Hematopoietic multipotent progenitor cell treated with erythropoietin and hydrocortisone succinate and interleukin-3 and kit ligand, for 8 days (in vitro differentiated cells): ENCODE measurements around the gene GALNT18.

Experiments used
- DNase-seq: peaks from one replicate; pipeline ENCODE4 v3.0.0-alpha.2; 2015

GALNT18 gene

DNA sequence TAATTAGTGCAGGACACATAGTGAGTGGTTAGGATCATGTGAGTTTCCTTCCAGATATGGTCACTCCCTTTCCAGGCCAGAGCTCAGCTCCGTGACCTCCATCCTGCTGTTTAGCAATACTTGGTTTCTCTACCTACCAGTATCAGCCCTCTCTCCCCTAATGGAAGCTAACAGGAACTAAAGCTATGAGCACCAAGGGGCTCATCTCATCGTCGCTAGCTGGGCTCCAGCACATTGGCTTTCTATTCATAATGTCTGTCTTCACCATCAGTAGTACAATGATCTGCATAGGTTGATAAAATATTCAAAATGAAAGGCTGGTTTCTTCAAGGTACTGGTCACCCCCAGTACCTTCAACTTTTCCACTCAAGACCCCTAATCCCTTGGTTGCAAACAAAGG, 2.4 kb upstream of the GALNT18 start:
- DNase-seq: no peak

DNA sequence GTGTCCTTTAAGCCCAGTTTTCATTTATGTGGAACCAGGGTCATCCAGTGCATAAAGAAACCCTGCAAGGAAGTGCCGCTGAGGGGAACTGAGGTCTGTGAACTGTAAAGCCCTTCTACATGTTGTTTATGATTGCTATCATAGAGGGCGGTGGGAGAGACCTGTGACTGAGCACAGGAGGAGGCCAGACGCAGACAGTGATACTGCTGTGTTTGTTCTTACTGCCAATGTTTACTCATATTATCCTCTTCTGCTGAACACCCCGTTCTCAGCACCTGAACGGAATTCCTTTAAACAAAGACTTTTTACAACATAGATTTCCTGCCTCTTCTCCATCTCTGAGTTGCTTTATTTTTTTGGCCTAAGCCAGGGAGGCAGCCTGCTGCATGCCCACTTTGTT, 967 bp upstream of the GALNT18 start:
- DNase-seq: no peak

DNA sequence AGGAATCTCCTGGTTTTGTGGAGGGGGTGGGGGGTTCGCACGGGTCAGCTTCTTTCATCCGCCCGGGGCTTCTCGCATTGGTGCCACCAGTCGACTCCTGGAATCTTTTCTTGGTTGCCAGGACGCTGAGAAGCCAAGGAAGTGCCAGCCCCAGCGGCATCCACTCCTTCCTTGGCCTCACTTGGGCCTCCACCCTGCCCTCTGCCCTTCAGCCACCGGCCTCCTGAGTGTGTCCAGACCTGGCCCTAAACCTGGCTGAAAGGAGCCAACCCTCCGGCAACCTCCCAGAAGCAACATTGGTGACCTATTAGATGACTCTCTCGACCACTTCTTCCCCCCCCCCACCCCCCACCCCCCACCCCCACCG, 518 bp upstream of the GALNT18 start:
- no peak for DNase-seq

DNA sequence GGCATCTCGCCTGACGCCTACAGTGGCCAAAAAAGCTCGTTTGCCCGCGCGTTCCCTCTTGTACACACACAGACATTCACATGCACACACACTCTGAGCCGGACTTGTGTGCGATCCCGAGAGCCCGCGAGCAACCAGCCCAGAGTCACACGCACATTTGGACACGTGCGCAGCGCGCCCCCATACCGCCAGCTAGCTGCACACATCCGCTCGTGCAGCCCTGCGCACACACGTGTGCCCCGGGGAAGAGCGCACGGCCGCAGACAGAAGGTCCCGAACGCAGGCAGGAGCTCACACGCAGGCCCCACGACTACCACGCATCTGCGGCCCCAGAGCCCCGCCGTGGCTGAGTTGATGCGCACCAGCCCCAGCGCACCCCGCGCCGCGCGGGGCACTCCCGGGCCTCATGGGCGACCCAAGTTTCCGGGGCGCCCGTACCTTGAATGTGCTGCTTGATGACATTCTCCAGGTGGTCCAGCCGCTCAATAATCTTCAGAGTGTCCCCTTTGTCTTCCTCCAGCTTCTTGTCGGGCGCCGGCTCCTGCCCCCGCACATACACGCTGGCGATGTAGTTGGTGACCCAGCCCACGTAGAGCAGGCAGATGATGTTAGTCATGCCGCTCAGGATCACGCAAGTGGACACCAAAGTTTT, 758 bp downstream of the GALNT18 start:
- DNase-seq: peak; percentile 6

DNA sequence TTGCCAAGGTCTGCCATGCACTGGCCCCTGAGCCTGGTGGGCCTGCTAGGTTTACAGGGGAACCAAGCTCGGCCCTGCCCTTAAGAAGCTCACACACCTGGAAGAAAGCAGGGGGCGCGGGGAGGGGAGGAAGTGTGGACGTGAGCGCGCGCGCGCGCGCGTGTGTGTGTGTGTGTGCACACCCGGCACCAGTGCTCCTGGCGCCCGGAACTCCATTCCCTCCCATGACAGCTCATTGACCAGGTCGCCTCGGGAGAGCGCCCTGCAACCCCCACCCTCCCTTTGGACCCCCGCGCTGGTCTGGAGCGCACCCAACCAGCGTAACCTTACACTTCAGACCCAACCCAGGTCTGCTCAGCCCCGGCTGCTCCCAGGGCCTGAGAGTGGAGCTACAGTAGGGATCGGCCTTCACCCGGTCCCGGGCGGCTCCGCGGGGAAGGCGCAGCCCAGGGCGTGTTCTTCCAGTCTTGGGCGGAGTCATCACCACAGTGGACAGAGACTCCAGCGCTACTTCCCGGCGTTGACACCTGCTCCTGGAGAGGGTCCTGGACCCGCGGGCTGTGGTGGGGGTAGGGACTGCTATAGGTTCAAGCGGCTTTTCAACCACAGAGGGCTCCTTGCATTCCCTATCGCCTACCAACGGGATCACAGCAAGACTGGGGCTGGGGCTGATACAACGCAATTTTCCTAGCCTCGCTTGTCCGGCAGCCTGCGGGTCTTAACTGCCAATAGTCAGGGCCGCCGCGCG, 1.5 kb downstream of the GALNT18 start:
- no peak for DNase-seq

DNA sequence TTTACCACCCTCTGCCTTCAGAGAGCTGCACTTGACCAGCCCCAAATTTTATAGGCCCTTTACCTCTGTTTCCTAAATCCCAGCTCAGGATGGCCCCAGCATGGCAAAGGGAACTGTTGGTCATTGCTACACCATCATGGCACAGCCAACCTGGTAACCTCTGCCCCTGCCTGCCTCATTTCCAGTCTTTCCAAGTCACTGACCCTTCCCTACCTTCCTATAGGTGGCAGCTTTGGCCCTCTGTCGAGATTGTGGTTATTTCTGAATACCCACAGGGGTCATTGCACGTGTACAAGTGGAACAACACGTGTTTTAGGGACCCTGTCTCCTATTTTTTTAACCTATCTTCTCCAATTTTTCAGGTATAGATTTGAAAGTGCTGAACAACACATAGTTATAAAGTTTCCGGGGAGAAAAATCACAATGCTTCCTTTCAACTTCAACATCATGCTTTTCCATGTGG, 2.8 kb downstream of the GALNT18 start:
- no peak for DNase-seq

DNA sequence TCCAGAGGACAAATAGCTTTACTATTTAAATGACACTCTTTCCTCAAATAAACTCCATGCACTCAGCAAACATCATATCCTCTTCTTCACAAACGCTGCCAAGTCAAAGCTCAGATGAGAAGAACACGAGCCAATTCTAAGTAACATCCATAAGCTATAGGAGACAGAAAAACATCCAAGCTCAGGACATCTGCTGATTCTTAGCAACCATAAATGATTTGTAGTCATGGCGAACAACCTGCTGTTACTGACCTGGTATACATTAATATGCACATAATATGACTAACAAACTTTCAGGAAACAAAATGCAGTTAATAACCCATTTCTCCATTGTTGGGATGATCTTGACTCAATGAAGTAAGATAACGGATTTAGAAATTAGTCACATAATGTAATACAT, 6.7 kb downstream of the GALNT18 start:
- DNase-seq: no peak

DNA sequence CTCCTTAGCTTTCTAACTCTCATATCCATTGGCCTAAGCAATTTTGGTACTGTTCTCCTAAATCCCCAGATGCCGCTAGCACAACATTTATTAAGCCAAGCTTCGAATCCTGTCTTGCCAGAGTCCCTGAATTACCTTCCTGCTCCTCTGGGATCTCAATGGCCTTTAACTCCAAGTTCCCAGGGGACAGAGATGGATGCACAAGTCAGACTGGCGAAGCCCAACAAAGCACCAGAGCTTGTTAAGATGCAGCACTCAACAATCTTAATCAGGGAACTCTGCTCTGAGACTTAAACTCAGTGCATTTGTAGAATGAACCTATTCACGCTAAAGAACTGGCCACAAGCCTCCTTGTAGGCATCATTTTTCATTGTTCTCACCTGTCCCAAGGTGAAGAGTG, 9.4 kb downstream of the GALNT18 start:
- DNase-seq: no peak

DNA sequence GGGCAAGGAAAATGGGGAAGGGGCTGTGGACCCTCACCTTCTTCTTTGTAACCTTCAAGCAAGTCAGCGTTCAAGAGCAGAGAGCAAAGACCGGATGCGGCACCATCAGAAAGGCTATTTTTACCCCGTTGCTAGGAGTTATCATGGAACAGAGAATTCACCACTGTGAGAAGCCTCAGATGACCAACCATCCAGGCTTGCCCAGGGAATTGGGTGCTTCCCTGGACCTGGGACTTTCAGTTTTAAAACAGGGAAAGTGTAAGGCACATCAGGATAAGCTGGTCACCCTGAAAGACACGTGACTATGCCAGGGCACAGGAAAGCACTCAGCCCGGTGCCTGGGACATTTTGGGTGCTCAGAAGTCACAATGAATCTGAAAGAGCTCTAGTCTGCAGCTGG, 10.4 kb downstream of the GALNT18 start:
- no peak for DNase-seq

DNA sequence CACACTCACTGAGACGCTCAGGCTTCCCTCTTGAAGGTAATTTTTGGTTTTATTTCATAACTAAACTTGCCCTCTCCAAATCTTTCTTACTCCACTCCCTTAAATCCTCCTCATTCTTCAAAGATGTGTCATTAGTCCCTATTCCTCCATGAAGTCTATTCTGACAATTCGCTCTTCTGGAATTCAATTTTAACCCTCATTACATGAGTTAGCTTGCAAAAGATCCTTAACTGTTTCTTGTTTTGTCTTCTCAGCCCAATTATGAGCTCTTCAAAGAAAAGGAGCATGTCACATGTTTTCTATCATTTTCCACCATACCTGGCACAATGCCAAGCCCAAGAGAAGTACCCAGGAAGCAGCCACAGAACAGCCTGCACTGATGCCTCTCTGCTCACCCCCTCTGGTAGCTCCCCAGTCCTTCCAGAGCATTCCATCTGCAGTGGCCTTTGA, 13.0 kb downstream of the GALNT18 start:
- DNase-seq: peak; percentile 16

DNA sequence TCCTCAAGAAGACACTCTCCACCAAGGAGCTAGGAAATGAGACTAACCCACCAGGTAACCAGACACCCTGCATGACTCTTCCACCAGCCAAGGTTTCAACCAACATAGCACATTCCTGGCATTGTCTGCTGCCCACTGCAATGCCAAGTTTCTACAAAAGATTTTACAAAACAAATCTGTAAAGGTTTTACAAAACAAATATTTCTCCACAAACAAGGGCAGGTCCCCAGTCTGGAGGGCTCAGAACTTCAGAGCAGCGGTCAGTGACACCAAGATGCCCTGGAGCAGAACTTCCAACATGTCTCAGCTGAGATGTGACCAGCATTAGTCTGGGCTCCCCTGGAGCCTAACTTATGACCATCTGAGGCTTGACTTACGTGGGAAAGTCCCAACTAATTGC, 14.0 kb downstream of the GALNT18 start:
- DNase-seq: no peak

DNA sequence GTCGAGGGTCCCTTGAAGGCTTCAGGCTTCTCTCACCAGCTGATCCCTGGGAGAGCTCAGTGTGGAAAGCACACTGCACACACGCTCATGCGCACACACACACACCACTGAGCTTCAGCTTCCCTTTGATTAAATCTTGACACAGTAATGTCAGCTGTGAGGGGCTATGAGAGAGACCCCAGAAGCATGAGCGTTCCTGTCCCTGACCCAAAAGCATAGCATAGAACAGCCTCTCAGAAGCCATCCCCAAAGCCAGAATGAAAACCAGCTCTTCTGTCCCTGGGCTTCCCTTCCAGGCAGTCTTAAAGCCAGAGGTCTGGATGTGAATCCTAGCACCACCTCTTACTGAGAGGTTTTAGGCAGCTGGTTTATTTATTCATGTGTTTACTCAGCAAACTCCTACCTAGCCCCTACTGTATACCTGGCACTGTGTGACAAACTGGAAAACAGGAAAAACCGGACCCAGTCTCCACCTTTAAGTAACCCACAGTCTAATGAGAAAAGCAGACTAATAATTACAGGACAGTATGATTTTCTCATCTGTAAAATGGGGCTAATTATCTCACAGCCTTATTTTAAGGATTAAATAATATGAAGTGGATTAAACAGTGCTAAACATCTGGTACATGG, 15.9 kb downstream of the GALNT18 start:
- no peak for DNase-seq

DNA sequence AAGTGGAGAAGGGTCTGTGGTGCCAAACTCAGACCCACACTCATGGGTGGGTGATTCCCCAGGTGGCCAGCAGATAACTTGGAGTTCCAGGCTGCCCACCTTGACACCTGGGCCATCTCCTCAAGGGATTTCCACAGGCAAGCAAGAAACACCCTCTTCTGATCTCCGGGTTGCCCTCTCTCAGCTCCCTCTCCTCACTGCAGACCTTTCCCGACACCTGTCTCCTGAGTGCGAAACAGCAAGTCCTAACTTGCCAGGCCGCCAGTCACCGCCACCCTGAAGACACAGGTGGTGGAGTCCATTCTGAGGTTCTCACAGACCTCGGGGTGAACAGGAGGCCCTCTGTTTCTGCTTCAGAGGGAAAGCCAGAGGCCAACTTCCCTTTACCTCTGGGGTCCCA, 16.6 kb downstream of the GALNT18 start:
- DNase-seq: no peak

DNA sequence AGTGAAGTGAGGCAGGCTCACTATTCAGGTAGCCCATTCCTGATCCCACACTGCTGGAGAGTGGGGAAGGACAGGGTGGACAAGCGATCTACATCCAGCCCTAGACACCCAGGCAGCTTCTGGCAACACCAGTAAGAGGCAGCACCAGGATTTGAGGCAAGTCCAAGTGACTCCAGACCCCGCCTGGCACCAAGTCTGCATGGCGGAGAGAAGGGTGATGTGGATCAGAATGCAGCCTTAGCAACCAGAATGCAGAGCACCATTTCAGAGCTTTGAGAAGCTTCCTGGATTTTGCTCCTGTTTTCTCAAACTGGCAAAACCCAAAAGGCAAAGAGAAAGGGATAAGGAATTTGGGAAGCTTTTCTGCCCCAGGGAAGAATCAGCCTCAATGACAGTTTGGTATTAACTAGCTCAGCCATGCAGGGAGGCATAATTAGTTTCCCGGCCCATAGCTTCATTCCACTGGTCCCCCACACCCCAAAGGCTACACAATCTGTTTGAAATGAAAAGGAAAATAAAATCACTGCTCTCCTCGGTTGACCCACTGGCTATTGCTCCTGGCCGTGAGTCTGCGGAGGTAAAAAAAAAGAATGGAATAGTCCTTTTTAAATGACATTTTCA, 17.3 kb downstream of the GALNT18 start:
- DNase-seq: no peak

DNA sequence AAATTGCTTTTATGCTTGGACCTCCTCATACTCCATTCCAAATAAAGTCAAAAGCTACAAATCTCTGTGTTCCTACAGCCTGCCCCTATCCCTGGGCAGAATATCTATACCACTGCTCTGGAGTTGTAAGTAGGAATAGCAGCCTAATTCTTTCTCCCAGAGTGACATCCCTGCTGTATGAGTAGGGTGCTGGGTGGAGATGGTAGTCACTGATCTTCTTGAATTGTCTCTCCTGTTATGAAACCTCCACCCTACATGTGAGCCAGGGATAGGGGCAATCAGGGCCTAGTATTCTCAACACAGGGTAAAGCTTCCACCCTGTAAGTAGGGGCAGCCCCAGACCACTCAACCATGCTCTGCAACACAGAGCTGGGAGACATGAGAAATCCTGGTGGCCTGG, 19.8 kb downstream of the GALNT18 start:
- DNase-seq: no peak

DNA sequence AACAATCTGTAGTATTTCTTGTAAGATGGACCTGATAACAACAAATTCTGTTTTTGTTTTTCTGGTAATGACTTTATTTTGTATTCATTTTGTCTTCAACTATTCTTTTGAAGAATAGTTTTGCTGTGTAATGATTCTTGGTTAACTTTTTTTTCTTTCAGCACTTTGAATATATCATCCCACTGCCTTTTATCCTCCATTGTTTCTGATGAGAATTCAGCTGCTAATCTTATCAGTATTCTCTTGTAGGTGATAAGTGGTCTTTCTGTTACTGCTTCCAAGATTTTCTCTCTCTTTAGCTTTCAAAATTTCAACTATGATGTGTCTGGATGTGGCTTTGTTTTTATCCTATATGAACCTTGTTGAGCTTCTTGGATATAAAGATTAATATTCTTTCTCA, 21.5 kb downstream of the GALNT18 start:
- DNase-seq: no peak

DNA sequence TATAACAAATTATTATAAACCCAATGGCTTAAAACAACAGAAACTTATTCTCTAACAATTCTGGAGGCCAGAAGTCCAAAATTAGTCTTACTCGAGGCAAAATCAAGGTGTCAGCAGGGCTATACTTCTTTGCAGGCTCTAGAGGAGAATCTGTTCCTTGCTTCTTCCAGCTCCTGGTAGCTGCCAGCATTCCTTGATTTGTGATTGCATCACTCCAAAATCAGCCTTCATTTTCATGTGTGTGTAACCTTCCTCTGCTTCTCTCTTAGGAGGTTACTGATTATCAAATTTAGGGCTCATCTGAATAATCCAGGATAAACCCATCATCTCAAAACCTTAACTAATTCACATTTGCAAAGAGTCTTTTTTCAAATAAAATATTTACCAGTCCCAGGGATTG, 23.6 kb downstream of the GALNT18 start:
- DNase-seq: no peak

DNA sequence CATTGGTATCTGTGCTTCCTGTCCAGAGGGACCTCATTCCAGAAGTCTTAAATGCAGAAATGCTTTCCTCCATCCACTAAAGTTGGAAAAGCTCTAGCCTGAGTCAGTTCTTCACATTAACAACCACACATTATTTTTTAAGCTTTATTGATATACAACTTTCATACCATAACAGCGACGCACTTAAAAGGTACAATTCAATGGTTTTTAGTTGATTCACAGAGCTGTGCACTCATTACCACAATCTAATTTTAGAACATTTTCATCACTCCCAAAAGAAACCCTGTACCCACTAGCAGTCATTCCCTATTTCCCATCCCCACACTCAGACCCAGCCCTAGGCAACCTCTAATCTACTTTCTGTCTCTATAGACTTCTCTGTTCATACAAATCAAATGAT, 27.6 kb downstream of the GALNT18 start:
- DNase-seq: no peak

DNA sequence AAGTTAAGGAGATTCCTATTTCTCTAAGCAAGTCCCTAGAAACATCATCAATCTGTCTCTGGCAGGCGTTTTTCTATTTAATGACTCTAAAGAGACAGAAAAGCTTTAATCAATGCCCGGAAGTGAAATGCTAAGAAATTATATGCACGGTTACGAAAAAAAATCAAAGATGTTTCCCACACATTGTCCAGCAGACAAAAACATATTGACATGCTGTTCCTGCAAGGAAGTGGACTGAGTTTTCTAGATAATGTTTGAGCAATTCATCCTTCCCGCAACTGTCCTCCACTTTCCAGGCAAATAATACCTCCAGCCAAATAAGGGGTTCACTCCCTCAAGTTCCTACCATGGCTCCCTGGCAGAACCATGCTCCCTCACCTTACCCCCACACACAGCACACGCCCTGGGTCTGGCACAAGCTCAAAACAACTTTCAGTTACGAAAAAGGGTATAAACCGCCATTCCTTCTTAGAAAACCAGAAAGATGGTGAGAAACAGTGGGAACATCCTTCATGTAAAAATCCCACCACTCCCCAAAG, 29.6 kb downstream of the GALNT18 start:
- no peak for DNase-seq

DNA sequence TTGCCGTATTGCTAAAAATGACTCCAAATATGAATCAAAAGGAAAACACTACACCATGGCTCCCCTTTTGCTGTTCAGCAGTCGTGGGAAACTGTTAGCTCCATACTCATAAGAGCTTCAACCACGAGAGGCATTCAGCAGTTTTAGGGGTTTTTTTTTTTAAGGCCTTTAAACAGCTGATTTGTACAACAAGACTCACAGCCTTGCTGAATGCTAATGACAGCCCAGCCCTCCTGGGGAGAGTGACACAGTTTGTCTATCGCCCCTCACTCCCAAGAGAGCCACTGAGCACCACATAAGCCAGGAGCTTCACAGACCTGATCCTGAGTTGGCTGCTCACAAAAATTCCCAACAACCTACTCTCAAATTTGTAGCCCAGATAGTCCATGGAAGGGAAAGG, 32.4 kb downstream of the GALNT18 start:
- no peak for DNase-seq

DNA sequence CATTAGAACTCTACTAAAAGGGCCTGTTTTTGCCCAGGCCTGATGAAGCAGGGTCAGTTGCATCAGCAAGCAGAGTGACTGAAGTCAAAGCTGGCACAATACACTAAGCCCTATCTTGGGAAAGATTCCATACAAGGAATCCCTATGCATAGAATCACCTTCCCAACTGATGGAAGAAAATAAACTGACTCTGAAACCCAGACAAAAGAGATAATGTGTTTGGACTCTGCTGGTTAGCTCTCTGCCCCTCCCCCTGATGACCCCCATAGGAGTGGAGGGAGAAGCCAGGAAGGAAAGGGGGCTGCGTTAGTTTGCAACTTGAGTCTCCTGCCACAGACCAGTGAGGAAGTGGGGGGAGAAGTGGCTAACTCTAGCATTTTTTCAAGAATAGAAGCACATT, 32.9 kb downstream of the GALNT18 start:
- no peak for DNase-seq

DNA sequence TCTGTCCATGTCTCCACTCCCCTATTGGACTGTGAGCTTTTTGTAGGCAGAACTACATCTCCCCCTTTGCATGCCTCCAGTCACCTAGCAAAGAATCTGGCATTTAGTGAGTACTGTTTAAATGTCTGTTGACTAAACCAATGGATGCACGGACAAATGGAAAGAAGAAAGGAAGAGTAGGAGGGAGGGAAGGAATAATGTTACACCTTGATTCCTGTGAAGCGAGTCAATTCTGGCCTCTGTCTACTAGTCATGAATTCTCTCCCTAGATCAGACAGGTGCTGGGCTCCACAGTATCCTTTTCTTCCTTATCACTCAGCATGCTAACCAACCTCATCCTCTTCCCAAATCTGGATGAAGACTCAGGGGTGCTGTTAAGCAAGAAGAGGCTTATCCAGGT, 33.6 kb downstream of the GALNT18 start:
- no peak for DNase-seq

DNA sequence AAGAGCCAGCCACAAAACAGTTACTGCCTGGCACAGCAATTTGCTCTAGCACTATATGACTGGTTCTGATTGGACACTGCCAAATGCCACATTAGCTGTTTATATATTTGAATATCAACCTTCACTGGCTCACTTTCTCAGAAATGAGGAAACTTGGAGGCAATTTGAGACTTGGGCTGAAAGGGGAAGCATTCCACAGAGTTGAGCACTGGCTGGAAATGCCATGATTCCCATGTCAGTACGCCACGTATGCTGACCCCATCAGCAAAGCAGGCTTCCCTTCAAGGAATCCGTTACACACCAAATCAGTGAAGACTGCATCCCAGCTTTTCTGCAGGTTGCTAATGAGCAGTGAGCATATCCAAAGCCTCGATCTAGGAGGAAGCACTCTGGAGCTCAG, 34.7 kb downstream of the GALNT18 start:
- no peak for DNase-seq

DNA sequence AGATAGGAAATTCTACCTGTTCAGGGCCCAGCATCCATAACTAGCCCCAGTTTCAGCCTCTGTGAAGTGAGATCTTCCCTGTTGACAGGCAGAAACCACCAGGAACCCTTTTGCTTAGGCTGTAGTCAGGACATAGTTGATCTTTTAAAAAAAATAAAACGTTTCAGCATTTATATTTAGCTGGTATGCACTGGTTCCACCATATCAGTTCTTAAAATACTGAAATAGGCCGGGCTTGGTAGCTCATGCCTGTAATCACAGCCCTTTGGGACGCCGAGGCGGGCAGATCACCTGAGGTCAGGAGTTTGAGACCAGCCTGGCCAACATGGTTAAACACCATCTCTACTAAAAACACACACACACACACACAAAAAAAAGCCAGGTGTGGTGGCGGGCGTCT, 35.3 kb downstream of the GALNT18 start:
- DNase-seq: no peak
